Osteoblast (primary cell): Measurements from ENCODE around the gene GAK. TPM values are rescaled to one million over a fixed set of nuclear protein-coding genes. Genes with fewer than 3 reads are reported as not detected.

ENCODE experiments used
- DNase-seq: peaks from one replicate; pipeline ENCODE4 v3.0.0; 2011; ENCODE audit warnings: low spot score, mixed read lengths; ENCODE audit not compliant: insufficient read length; ENCODE audit errors: missing footprints
- H2AFZ ChIP-seq: 2 replicates; pipeline ENCODE4 v1.6.0; 2011; ENCODE audit warnings: mild to moderate bottlenecking, low read length
- H3K27ac ChIP-seq: 2 replicates; pipeline ENCODE4 v1.5.1; 2011; ENCODE audit warnings: mild to moderate bottlenecking, low read depth, low read length, moderate library complexity
- H3K27me3 ChIP-seq: 2 replicates; pipeline ENCODE4 v1.6.0; 2012; ENCODE audit warnings: mild to moderate bottlenecking, control low read depth, inconsistent platforms, low read length, moderate library complexity; ENCODE audit not compliant: insufficient read depth
- H3K36me3 ChIP-seq: 2 replicates; pipeline ENCODE4 v1.5.1; 2011; ENCODE audit warnings: mild to moderate bottlenecking, low read length, control low read depth, moderate library complexity; ENCODE audit not compliant: insufficient read depth
- H3K4me1 ChIP-seq: 2 replicates; pipeline ENCODE4 v1.5.1; 2011; ENCODE audit warnings: mild to moderate bottlenecking, low read length, control low read depth, moderate library complexity; ENCODE audit not compliant: insufficient read depth
- H3K4me2 ChIP-seq: 2 replicates; pipeline ENCODE4 v1.6.0; 2011; ENCODE audit warnings: mild to moderate bottlenecking, low read length; ENCODE audit not compliant: insufficient read depth
- H3K4me3 ChIP-seq: fragments of 200-600 bp; sonication (generic); 3 replicates; pipeline ENCODE4 v1.5.1; 2012; ENCODE audit warnings: mild to moderate bottlenecking, low read length, inconsistent platforms; ENCODE audit not compliant: insufficient read depth
- H3K79me2 ChIP-seq: 2 replicates; pipeline ENCODE4 v1.6.0; 2012; ENCODE audit warnings: mild to moderate bottlenecking, low read length, control low read depth, inconsistent platforms; ENCODE audit not compliant: insufficient read depth
- H3K9me3 ChIP-seq: 2 replicates; pipeline ENCODE4 v1.5.1; 2011; ENCODE audit warnings: low read depth, low read length, control low read depth
- H4K20me1 ChIP-seq: 2 replicates; pipeline ENCODE4 v1.6.0; 2012; ENCODE audit warnings: mild to moderate bottlenecking, low read length, control low read depth; ENCODE audit not compliant: insufficient read depth
- total RNA-seq: library from RNA; depleted of rRNA; stranded (reverse); fragments of >200 nt; gene quantifications from 2 replicates; pipeline ENCODE4 v1.2.3, GENCODE V29; 2012
- TF ChIP-seq, protein P1 (sequence below): IDR thresholded peaks from 2 replicates; pipeline ENCODE4 v1.5.1; 2011; ENCODE audit warnings: mild to moderate bottlenecking, low read depth, low read length, moderate library complexity; ENCODE audit errors: extremely low read depth

Gene GAK
- total RNA-seq, 1 donor = 48.9 TPM

DNA sequence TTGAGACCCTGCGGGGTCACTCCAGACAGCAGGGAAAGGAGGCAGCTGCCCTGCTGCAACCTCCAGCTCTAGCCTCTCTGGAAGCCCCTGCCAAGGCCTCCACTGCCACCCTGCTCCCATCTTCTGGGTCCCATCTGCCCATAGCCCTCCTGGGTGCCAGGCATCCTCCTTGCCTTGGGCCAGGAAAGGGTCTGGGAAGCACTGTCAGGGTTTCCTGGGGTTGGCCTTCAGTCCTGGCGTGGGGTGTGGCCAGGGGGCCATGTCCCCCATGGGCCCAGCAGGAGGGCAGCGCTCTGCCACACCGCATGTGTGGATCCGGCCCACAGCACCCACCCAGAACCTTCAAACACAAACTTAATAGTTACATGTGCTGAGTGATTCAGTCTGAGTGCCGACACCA, 102.8 kb downstream of the GAK start:
- TF ChIP-seq, protein P1, sequence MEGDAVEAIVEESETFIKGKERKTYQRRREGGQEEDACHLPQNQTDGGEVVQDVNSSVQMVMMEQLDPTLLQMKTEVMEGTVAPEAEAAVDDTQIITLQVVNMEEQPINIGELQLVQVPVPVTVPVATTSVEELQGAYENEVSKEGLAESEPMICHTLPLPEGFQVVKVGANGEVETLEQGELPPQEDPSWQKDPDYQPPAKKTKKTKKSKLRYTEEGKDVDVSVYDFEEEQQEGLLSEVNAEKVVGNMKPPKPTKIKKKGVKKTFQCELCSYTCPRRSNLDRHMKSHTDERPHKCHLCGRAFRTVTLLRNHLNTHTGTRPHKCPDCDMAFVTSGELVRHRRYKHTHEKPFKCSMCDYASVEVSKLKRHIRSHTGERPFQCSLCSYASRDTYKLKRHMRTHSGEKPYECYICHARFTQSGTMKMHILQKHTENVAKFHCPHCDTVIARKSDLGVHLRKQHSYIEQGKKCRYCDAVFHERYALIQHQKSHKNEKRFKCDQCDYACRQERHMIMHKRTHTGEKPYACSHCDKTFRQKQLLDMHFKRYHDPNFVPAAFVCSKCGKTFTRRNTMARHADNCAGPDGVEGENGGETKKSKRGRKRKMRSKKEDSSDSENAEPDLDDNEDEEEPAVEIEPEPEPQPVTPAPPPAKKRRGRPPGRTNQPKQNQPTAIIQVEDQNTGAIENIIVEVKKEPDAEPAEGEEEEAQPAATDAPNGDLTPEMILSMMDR = no peak
- no peak overlapping the region for H2AFZ ChIP-seq
- DNase-seq = no peak

DNA sequence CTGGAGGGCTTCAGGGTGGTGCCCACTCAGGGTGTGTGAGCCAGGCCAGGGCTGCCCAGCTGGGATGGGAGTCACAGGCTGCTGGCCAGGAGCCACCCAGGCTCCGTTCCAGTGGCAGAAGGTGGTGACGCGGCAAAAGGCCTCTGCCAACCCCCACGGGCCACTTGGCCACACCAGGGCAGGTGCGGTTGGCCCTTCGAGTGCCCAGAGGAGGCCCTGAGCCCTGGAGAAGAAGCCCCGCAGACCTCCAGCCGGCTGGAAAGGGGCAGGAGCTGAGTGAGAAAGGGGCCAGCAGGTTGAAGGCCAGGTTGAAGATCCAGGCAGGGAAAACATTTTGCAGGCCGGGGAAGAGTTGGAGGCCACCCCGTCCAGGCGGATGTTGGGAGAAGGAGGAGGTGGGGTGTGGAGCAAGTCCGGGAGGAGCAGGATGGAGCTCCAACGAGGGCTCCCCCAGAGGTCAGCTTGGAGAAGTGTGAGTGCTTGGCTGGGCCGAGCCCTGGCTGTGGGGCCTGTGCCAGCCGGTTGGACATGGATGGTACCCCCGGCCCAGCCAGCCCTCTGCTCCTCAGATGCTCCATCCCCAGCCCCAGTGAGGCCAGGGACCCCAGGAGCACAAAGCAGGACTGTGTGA, 103.4 kb downstream of the GAK start:
- Histone ChIP-seq H3K9me3 (no peaks in the 10 kb centered on the region), H4K20me1 (no peaks in the 10 kb centered on the region), H3K4me3 (no peak overlapping the region), H2AFZ (no peak overlapping the region), H3K27me3 (peaks cover 44% of the 10 kb centered on the region), H3K4me2 (no peak overlapping the region), H3K79me2 (no peaks in the 10 kb centered on the region), H3K27ac (no peak overlapping the region), H3K4me1 (no peaks in the 10 kb centered on the region), H3K36me3 (no peaks in the 10 kb centered on the region)
- TF ChIP-seq, protein P1 = peak; percentile 17
- peak; percentile 96 for DNase-seq

More for the DNA sequence above, 102.8 kb downstream of the GAK start:
- H3K4me1 ChIP-seq = no peaks in the 10 kb centered on the region
- no peaks in the 10 kb centered on the region for H3K36me3 ChIP-seq
- no peaks in the 10 kb centered on the region for H3K79me2 ChIP-seq
- H3K27ac ChIP-seq = no peak overlapping the region
- H3K27me3 ChIP-seq = peaks cover 38% of the 10 kb centered on the region
- no peak overlapping the region for H3K4me3 ChIP-seq
- no peak overlapping the region for H3K4me2 ChIP-seq
- no peaks in the 10 kb centered on the region for H3K9me3 ChIP-seq
- H4K20me1 ChIP-seq = no peaks in the 10 kb centered on the region

DNA sequence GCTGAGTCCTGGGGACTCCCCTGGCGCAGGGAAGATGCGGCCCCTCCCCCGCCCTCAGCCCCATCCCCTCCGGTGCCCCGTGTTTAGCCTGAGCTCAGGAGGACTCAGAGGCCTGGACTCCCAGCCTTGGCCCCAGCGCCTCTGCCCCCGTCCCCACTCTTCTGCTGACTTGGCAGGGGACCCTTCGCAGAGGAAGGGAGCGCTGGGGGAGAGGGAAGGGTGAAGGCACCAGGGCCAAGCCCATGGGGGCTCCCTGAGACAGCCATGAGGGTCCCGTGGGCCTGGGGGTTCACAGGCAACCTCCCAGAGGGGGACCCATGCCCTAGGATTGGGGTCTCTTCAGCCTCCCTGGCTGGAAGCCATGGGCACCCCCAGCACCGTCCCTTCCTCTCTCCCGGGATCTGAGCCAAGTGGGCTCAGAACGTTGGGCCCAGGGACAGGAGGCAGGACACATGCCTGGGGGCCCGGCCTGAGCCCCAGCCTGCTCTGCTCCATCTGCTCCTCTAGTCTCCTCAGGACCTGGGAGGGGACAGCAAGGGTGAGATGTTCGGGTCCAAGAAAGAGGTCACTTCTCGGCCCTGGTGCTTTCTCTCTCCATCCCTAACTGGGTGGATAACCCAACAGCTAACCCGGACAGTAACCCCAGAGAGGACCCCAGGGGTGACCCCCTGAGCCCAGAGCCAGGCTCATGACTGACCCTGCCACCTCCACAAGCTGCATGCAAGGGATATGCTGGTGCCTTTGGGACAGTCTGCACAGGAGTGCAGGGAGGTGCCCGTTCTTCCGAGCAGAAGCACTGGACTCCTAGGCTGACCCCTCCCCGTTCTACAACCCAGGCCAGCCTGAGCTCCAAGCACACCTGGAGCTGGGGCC, 104.7 kb downstream of the GAK start:
- no peaks in the 10 kb centered on the region for H3K36me3 ChIP-seq
- H3K9me3 ChIP-seq = no peaks in the 10 kb centered on the region
- no peak overlapping the region for H3K4me3 ChIP-seq
- no peak overlapping the region for H2AFZ ChIP-seq
- no peaks in the 10 kb centered on the region for H3K79me2 ChIP-seq
- H4K20me1 ChIP-seq = no peaks in the 10 kb centered on the region
- DNase-seq = peak; percentile 93
- no peak overlapping the region for H3K4me2 ChIP-seq
- H3K27me3 ChIP-seq = peaks cover 46% of the 10 kb centered on the region
- H3K27ac ChIP-seq = no peak overlapping the region
- TF ChIP-seq, protein P1 = no peak
- H3K4me1 ChIP-seq = no peaks in the 10 kb centered on the region
